ENCODE measurements around the gene FAM221B. TPM values are rescaled to one million over a fixed set of nuclear protein-coding genes. Genes with fewer than 3 reads are reported as not detected.

FAM221B gene
- total and polyA plus RNA-seq, 7 experiments from 2014 or later, result 0.32 TPM; not detected in 6

- POLR2A ChIA-PET, result interaction anchor here (0.9 kb wide), 1 partner anchor 13 kb away, joined by 3 read pairs; the partner anchor contains the start of genes FAM221B and TMEM8B
- Mint-ChIP-seq H3K27me3 (no peaks in the 10 kb centered on the region), H3K27ac (no peak overlapping the region), H3K4me3 (no peak overlapping the region), H3K9me3 (no peaks in the 10 kb centered on the region), H3K36me3 (peaks cover 0 to under 1% (median 0%) of the 10 kb centered on the region in 5 donors), H3K4me1 (peaks cover 16 to 34% (median 24%) of the 10 kb centered on the region in 7 donors)
- ATAC-seq (no peak), DNase-seq (no peak)
- CTCF ChIA-PET, result interaction anchor here (1.0 kb wide), 1 partner anchor 166 kb away, joined by 4 read pairs; no protein-coding TSS in a partner anchor
- H3K36me3 ChIP-seq (ENCODE audit: control insufficient read depth in 2 of 3, insufficient read depth in 3 of 3, low read length in 3 of 3), result peaks cover 0 to 5% (median 0%) of the 10 kb centered on the region in 3 experiments
- no peaks in the 10 kb centered on the region for H3K27me3 ChIP-seq (ENCODE audit: control insufficient read depth in 2 of 2, insufficient read depth in 2 of 2, low read length in 2 of 2)
- H3K9me3 ChIP-seq (ENCODE audit: control insufficient read depth in 2 of 3, low read length in 3 of 3), result no peaks in the 10 kb centered on the region
- no peak overlapping the region for H3K4me3 ChIP-seq (ENCODE audit: low read length)
- H3K4me1 ChIP-seq (ENCODE audit: control insufficient read depth in 2 of 2, insufficient read depth in 2 of 2, low read length in 2 of 2), result peaks cover 0 to 19% of the 10 kb centered on the region in 2 donors
- intact Hi-C loops (cut with micrococcal nuclease), result no loop called here
- no peak overlapping the region for H3K27ac ChIP-seq (ENCODE audit: low read depth, low read length)
Measured at GRCh38 chr9:35842020-35842745, 13.7 kb upstream of the FAM221B start.

- Histone ChIP-seq H3K36me3 (ENCODE audit: control insufficient read depth in 2 of 3, insufficient read depth in 3 of 3, low read length in 3 of 3) (no peaks in the 10 kb centered on the region), H3K9me3 (ENCODE audit: control insufficient read depth in 2 of 3, low read length in 3 of 3) (no peaks in the 10 kb centered on the region), H3K27me3 (ENCODE audit: control insufficient read depth in 2 of 2, insufficient read depth in 2 of 2, low read length in 2 of 2) (no peaks in the 10 kb centered on the region), H3K27ac (ENCODE audit: low read depth, low read length) (no peak overlapping the region), H3K4me1 (ENCODE audit: control insufficient read depth in 2 of 2, insufficient read depth in 2 of 2, low read length in 2 of 2) (peaks cover 0 to 19% of the 10 kb centered on the region in 2 donors), H3K4me3 (ENCODE audit: low read length) (no peak overlapping the region)
- CTCF ChIA-PET, result interaction anchor here (1.0 kb wide), 1 partner anchor 165 kb away, joined by 4 read pairs; no protein-coding TSS in a partner anchor
- DNase-seq (no peak), ATAC-seq (no peak)
- Mint-ChIP-seq H3K27me3 (no peaks in the 10 kb centered on the region), H3K4me1 (peaks cover 15 to 34% (median 19%) of the 10 kb centered on the region in 7 donors), H3K27ac (no peak overlapping the region), H3K9me3 (no peaks in the 10 kb centered on the region), H3K4me3 (no peak overlapping the region), H3K36me3 (no peaks in the 10 kb centered on the region)
- intact Hi-C loops (cut with micrococcal nuclease), result no loop called here
- POLR2A ChIA-PET, result no interaction called here
Measured at GRCh38 chr9:35841645-35841900, 13.0 kb upstream of the FAM221B start.

- CTCF ChIA-PET, result interaction anchor here (1.0 kb wide), 1 partner anchor 165 kb away, joined by 4 read pairs; no protein-coding TSS in a partner anchor
- Histone ChIP-seq H3K27ac (ENCODE audit: low read depth, low read length) (no peak overlapping the region), H3K36me3 (ENCODE audit: control insufficient read depth in 2 of 3, insufficient read depth in 3 of 3, low read length in 3 of 3) (no peaks in the 10 kb centered on the region), H3K27me3 (ENCODE audit: control insufficient read depth in 2 of 2, insufficient read depth in 2 of 2, low read length in 2 of 2) (no peaks in the 10 kb centered on the region), H3K4me1 (ENCODE audit: control insufficient read depth in 2 of 2, insufficient read depth in 2 of 2, low read length in 2 of 2) (peaks cover 0 to 19% of the 10 kb centered on the region in 2 donors), H3K9me3 (ENCODE audit: control insufficient read depth in 2 of 3, low read length in 3 of 3) (no peaks in the 10 kb centered on the region), H3K4me3 (ENCODE audit: low read length) (no peak overlapping the region)
- no peaks in the 10 kb centered on the region for H3K9me3 Mint-ChIP-seq
- H3K27ac Mint-ChIP-seq, result no peak overlapping the region
- no peak overlapping the region for H3K4me3 Mint-ChIP-seq
- intact Hi-C loops (cut with micrococcal nuclease), result no loop called here
- H3K4me1 Mint-ChIP-seq, result peaks cover 15 to 34% (median 19%) of the 10 kb centered on the region in 7 donors
- H3K27me3 Mint-ChIP-seq, result no peaks in the 10 kb centered on the region
- H3K36me3 Mint-ChIP-seq, result no peaks in the 10 kb centered on the region
- POLR2A ChIA-PET, result no interaction called here
- ATAC-seq, result no peak
- DNase-seq, result no peak
Measured at GRCh38 chr9:35840881-35841644, 12.5 kb upstream of the FAM221B start.

GRCh38 chr9:35839926-35840325, 11.4 kb upstream of the FAM221B start:
- no peaks in the 10 kb centered on the region for H3K27me3 Mint-ChIP-seq
- no peak overlapping the region for H3K4me3 Mint-ChIP-seq
- Histone ChIP-seq H3K27ac (ENCODE audit: low read depth, low read length) (no peak overlapping the region), H3K27me3 (ENCODE audit: control insufficient read depth in 2 of 2, insufficient read depth in 2 of 2, low read length in 2 of 2) (no peaks in the 10 kb centered on the region), H3K4me3 (ENCODE audit: low read length) (no peak overlapping the region), H3K4me1 (ENCODE audit: control insufficient read depth in 2 of 2, insufficient read depth in 2 of 2, low read length in 2 of 2) (peaks cover 0 to 8% of the 10 kb centered on the region in 2 donors), H3K36me3 (ENCODE audit: control insufficient read depth in 2 of 3, insufficient read depth in 3 of 3, low read length in 3 of 3) (peaks cover 0 to 3% (median 0%) of the 10 kb centered on the region in 3 experiments), H3K9me3 (ENCODE audit: control insufficient read depth in 2 of 3, low read length in 3 of 3) (no peaks in the 10 kb centered on the region)
- ATAC-seq (no peak), DNase-seq (no peak)
- CTCF ChIA-PET, result interaction anchor here (0.9 kb wide), 1 partner anchor 50 kb away, joined by 3 read pairs; no protein-coding TSS in a partner anchor
- POLR2A ChIA-PET, result interaction anchor here (1.1 kb wide), 1 partner anchor 80 kb away, joined by 5 read pairs; no protein-coding TSS in a partner anchor
- H3K4me1 Mint-ChIP-seq, result peaks cover 6 to 26% (median 10%) of the 10 kb centered on the region in 7 donors
- no peaks in the 10 kb centered on the region for H3K36me3 Mint-ChIP-seq
- H3K9me3 Mint-ChIP-seq, result no peaks in the 10 kb centered on the region
- H3K27ac Mint-ChIP-seq, result peak overlapping the region in 1 of 9 donors; percentile 87
- intact Hi-C loops (cut with micrococcal nuclease), result no loop called here

GRCh38 chr9:35836595-35836994, 8.1 kb upstream of the FAM221B start:
- H3K4me1 ChIP-seq (ENCODE audit: control insufficient read depth in 2 of 2, insufficient read depth in 2 of 2, low read length in 2 of 2), result no peaks in the 10 kb centered on the region
- H3K9me3 Mint-ChIP-seq, result no peaks in the 10 kb centered on the region
- H3K4me3 ChIP-seq (ENCODE audit: low read length), result no peak overlapping the region
- peak overlapping the region in 1 of 9 donors; percentile 11 for H3K27ac Mint-ChIP-seq
- ATAC-seq, result no peak
- H3K36me3 Mint-ChIP-seq, result no peaks in the 10 kb centered on the region
- no peak overlapping the region for H3K27ac ChIP-seq (ENCODE audit: low read depth, low read length)
- H3K9me3 ChIP-seq (ENCODE audit: control insufficient read depth in 2 of 3, low read length in 3 of 3), result no peaks in the 10 kb centered on the region
- CTCF ChIA-PET, result interaction anchor here (1.2 kb wide), 1 partner anchor 45 kb away, joined by 3 read pairs; no protein-coding TSS in a partner anchor
- H3K27me3 ChIP-seq (ENCODE audit: control insufficient read depth in 2 of 2, insufficient read depth in 2 of 2, low read length in 2 of 2), result no peaks in the 10 kb centered on the region
- no peaks in the 10 kb centered on the region for H3K27me3 Mint-ChIP-seq
- DNase-seq, result no peak
- peaks cover 0 to 3% (median 0%) of the 10 kb centered on the region in 3 experiments for H3K36me3 ChIP-seq (ENCODE audit: control insufficient read depth in 2 of 3, insufficient read depth in 3 of 3, low read length in 3 of 3)
- H3K4me3 Mint-ChIP-seq, result no peak overlapping the region
- H3K4me1 Mint-ChIP-seq, result peaks cover 4 to 31% (median 10%) of the 10 kb centered on the region in 7 donors
- POLR2A ChIA-PET, result no interaction called here
- intact Hi-C loops (cut with micrococcal nuclease), result no loop called here

- no peak for ATAC-seq
- POLR2A ChIA-PET, result no interaction called here
Measured at GRCh38 chr9:35835766-35836165, 7.2 kb upstream of the FAM221B start.

More at GRCh38 chr9:35835766-35836165, 7.2 kb upstream of the FAM221B start:
- Histone ChIP-seq H3K9me3 (ENCODE audit: control insufficient read depth in 2 of 3, low read length in 3 of 3) (no peaks in the 10 kb centered on the region), H3K27ac (ENCODE audit: low read depth, low read length) (no peak overlapping the region), H3K4me3 (ENCODE audit: low read length) (no peak overlapping the region), H3K36me3 (ENCODE audit: control insufficient read depth in 2 of 3, insufficient read depth in 3 of 3, low read length in 3 of 3) (peaks cover 0 to 3% (median 0%) of the 10 kb centered on the region in 3 experiments), H3K4me1 (ENCODE audit: control insufficient read depth in 2 of 2, insufficient read depth in 2 of 2, low read length in 2 of 2) (no peaks in the 10 kb centered on the region), H3K27me3 (ENCODE audit: control insufficient read depth in 2 of 2, insufficient read depth in 2 of 2, low read length in 2 of 2) (no peaks in the 10 kb centered on the region)
- Mint-ChIP-seq H3K36me3 (no peaks in the 10 kb centered on the region), H3K27me3 (no peaks in the 10 kb centered on the region), H3K9me3 (no peaks in the 10 kb centered on the region), H3K4me3 (no peak overlapping the region), H3K27ac (peak overlapping the region in 1 of 9 donors; percentile 74), H3K4me1 (peaks cover 7 to 37% (median 19%) of the 10 kb centered on the region in 7 donors)
- no peak for DNase-seq
- CTCF ChIA-PET, result interaction anchor here (0.6 to 1.0 kb wide), 2 partner anchors 10 to 1384 kb away, joined by 3 read pairs; no protein-coding TSS in a partner anchor
- intact Hi-C loops (cut with micrococcal nuclease), result no loop called here
